Left lung (tissue), 10 donors: ENCODE results near the gene MYO7A. TPM values are rescaled to one million over a fixed set of nuclear protein-coding genes. Genes with fewer than 3 reads are reported as not detected.

Experiments
- ATAC-seq: fragments of 200-7000 bp; cut with Tn5 transposase; one replicate; pipeline ENCODE4 v1.9.1; 2020; ENCODE audit warnings: moderate library complexity
- DNase-seq, 4 donors: peaks; one replicate each; pipeline ENCODE4 v3.0.0-alpha.2; 2013 to 2020
- H3K27ac ChIP-seq, 2 donors: fragments of 200-600 bp; sonication (generic) in 1 of 2; one replicate each; pipeline versions ENCODE4 v1.5.0 to v1.8.0; 2020 to 2021
- H3K27me3 ChIP-seq, 2 donors: fragments of 200-600 bp; sonication (generic) in 1 of 2; one replicate each; pipeline versions ENCODE4 v1.5.0 to v1.8.0; 2020 to 2021
- H3K36me3 ChIP-seq, 2 donors: fragments of 200-600 bp; sonication (generic) in 1 of 2; one replicate each; pipeline versions ENCODE4 v1.5.0 to v1.8.0; 2020 to 2021
- H3K4me1 ChIP-seq, 2 donors: fragments of 200-600 bp; one replicate each; pipeline ENCODE4 v1.8.0; 2021
- H3K4me3 ChIP-seq, 2 donors: fragments of 200-600 bp; sonication (generic) in 1 of 2; one replicate each; pipeline versions ENCODE4 v1.5.0 to v1.8.0; 2020 to 2021; ENCODE audit warnings: mild to moderate bottlenecking in 1 of 2
- H3K9me3 ChIP-seq, 2 donors: fragments of 200-600 bp; sonication (generic) in 1 of 2; one replicate each; pipeline versions ENCODE4 v1.5.0 to v1.8.0; 2020 to 2021
- CTCF ChIP-seq, 2 donors: fragments of 200-600 bp; sonication (generic) in 1 of 2; IDR thresholded peaks; one replicate each; pipeline versions ENCODE4 v1.5.0 to v1.8.0; 2021; ENCODE audit warnings: antibody characterized with exemption in 2 of 2
- intact Hi-C, 2 donors: fragments of 100-400 bp; cut with DNase I; formaldehyde crosslinking; loops; one replicate each; pipeline versions ENCODE4 v1.11.2 to v1.14.2; 2022
- polyA plus RNA-seq, 6 donors: library from polyadenylated mRNA; unstranded; fragments of 120-200 nt; gene quantifications; one replicate each; pipeline ENCODE4 v1.2.1, GENCODE V29; 2013; ENCODE audit not compliant: insufficient read length in 6 of 6
- total RNA-seq, 2 donors: library from RNA; stranded (reverse); fragmentation: NEBNext Ultra II Directional; extraction: Animal tissue kit (Norgen Biotek cat#: 25700); gene quantifications; one replicate each; pipeline ENCODE4 v1.2.1, GENCODE V29; 2021
- donor health status: DM: no; HTN: yes; CAD: no.
- donor health status: DM: no; HTN: no; CAD: no.

The MYO7A gene
- total and polyA plus RNA-seq, 8 donors: 4.8 to 13.5 (median 5.8) TPM

GRCh38 chr11:77111946-77112345, 16.1 kb upstream of the MYO7A start:
- Histone ChIP-seq H3K27me3 (no peaks in the 10 kb centered on the region), H3K4me3 (no peak overlapping the region), H3K36me3 (no peaks in the 10 kb centered on the region), H3K27ac (no peak overlapping the region), H3K4me1 (no peaks in the 10 kb centered on the region), H3K9me3 (no peaks in the 10 kb centered on the region)
- ATAC-seq: no peak
- DNase-seq: peak in 1 of 4 donors; percentile 53
- intact Hi-C loops: no loop called here
- no peak for TF ChIP-seq CTCF (IDR thresholded peaks at IDR 0.05)

- no peaks in the 10 kb centered on the region for H3K9me3 ChIP-seq
- H3K27ac ChIP-seq: no peak overlapping the region
- no peaks in the 10 kb centered on the region for H3K27me3 ChIP-seq
- peak in 1 of 4 donors; percentile 60 for DNase-seq
- intact Hi-C loops: no loop called here
- no peaks in the 10 kb centered on the region for H3K36me3 ChIP-seq
- H3K4me3 ChIP-seq: no peak overlapping the region
- no peak for ATAC-seq
- no peaks in the 10 kb centered on the region for H3K4me1 ChIP-seq
- no peak for TF ChIP-seq CTCF (IDR thresholded peaks at IDR 0.05)
Observed at GRCh38 chr11:77112641-77113381, 15.2 kb upstream of the MYO7A start.

- Histone ChIP-seq H3K9me3 (no peaks in the 10 kb centered on the region), H3K4me3 (no peak overlapping the region), H3K4me1 (no peaks in the 10 kb centered on the region), H3K36me3 (peaks cover 0 to 5% of the 10 kb centered on the region in 2 donors), H3K27ac (no peak overlapping the region), H3K27me3 (no peaks in the 10 kb centered on the region)
- no peak for ATAC-seq
- intact Hi-C loops: no loop called here
- peak in 2 of 4 donors; percentile 29 to 54 for DNase-seq
- peak in 1 of 2 donors; percentile 51 for TF ChIP-seq CTCF (IDR thresholded peaks at IDR 0.05)
Observed at GRCh38 chr11:77113382-77114088, 14.5 kb upstream of the MYO7A start.

- Histone ChIP-seq H3K4me1 (no peaks in the 10 kb centered on the region), H3K36me3 (peaks cover 0 to 11% of the 10 kb centered on the region in 2 donors), H3K9me3 (no peaks in the 10 kb centered on the region), H3K27me3 (no peaks in the 10 kb centered on the region), H3K27ac (no peak overlapping the region), H3K4me3 (no peak overlapping the region)
- ATAC-seq (no peak), DNase-seq (peak in 1 of 4 donors; percentile 67)
- intact Hi-C loops: no loop called here
- TF ChIP-seq CTCF (IDR thresholded peaks at IDR 0.05): no peak
Observed at GRCh38 chr11:77114089-77114463, 14.0 kb upstream of the MYO7A start.

- DNase-seq (peak in 1 of 4 donors; percentile 69), ATAC-seq (no peak)
- Histone ChIP-seq H3K27ac (no peak overlapping the region), H3K4me3 (no peak overlapping the region), H3K27me3 (no peaks in the 10 kb centered on the region), H3K9me3 (no peaks in the 10 kb centered on the region), H3K36me3 (peaks cover 0 to 13% of the 10 kb centered on the region in 2 donors), H3K4me1 (no peaks in the 10 kb centered on the region)
- TF ChIP-seq CTCF (IDR thresholded peaks at IDR 0.05): no peak
- intact Hi-C loops: no loop called here
Observed at GRCh38 chr11:77115181-77115611, 12.8 kb upstream of the MYO7A start.
